ENCODE data around the gene ZNF516.

Gene ZNF516

GRCh38 chr18:76420898-76421684 is 74.0 kb downstream of the ZNF516 start:
- no peak overlapping the region for H2AFZ ChIP-seq (ENCODE audit: low read length)
- peaks cover 7% of the 10 kb centered on the region for H3K79me1 ChIP-seq (ENCODE audit: low read depth, low read length)
- peaks cover 0 to 2% (median 0%) of the 10 kb centered on the region in 3 experiments for H3K27me3 ChIP-seq (ENCODE audit: control insufficient read depth in 3 of 3, insufficient read depth in 3 of 3, low read depth in 1 of 3, low read length in 3 of 3)
- no peak overlapping the region for H4K8ac ChIP-seq (ENCODE audit: low read depth, low read length)
- no peak overlapping the region for H2BK12ac ChIP-seq (ENCODE audit: low read length)
- no peak overlapping the region for H3K4me3 ChIP-seq (ENCODE audit: low read length in 2 of 2)
- H3K36me3 ChIP-seq (replicated peaks in 1 of 2; ENCODE audit: control insufficient read depth in 2 of 2, insufficient read depth in 2 of 2, low read length in 2 of 2) = peaks cover 8 to 24% of the 10 kb centered on the region in 2 donors
- H3K4me2 ChIP-seq (ENCODE audit: insufficient read depth, low read length, poor library complexity, severe bottlenecking) = no peak overlapping the region
- no peak for DNase-seq (ENCODE audit: low spot score)
- H3K23ac ChIP-seq (ENCODE audit: low read depth, low read length, poor library complexity) = no peak overlapping the region
- no peak overlapping the region for H3K27ac ChIP-seq (replicated peaks; ENCODE audit: low read length)
- H3K4ac ChIP-seq (ENCODE audit: low read length) = no peak overlapping the region
- no peak overlapping the region for H3K14ac ChIP-seq (ENCODE audit: low read length)
- no peak overlapping the region for H2BK120ac ChIP-seq (ENCODE audit: low read depth, low read length)
- no peak overlapping the region for H3K18ac ChIP-seq (ENCODE audit: low read length)
- no peak overlapping the region for H2BK15ac ChIP-seq (ENCODE audit: low read length)
- H4K91ac ChIP-seq (ENCODE audit: low read depth, low read length, poor library complexity) = no peak overlapping the region
- no peak overlapping the region for H3K9ac ChIP-seq (ENCODE audit: low read depth, low read length, poor library complexity)
- no peaks in the 10 kb centered on the region for H3K9me3 ChIP-seq (replicated peaks in 1 of 2; ENCODE audit: control insufficient read depth in 2 of 2, insufficient read depth in 1 of 2, low read depth in 1 of 2, low read length in 2 of 2)
- WGBS, 2 donors (ENCODE audit: extremely low coverage in 2 of 2, insufficient read length in 2 of 2, insufficient replicate concordance in 1 of 2) = no CpG with 5 or more reads among the region's 13 CpGs
- H3K4me1 ChIP-seq (ENCODE audit: control insufficient read depth in 2 of 2, insufficient read depth in 1 of 2, low read depth in 1 of 2, low read length in 2 of 2) = peaks cover 1 to 7% of the 10 kb centered on the region in 2 donors
- H2BK5ac ChIP-seq (ENCODE audit: low read length) = no peak overlapping the region
- H2AK5ac ChIP-seq (ENCODE audit: low read depth, low read length) = no peak overlapping the region

- H3K14ac ChIP-seq (ENCODE audit: low read length) = no peak overlapping the region
- H3K27ac ChIP-seq (replicated peaks; ENCODE audit: low read length) = no peak overlapping the region
- no peak overlapping the region for H3K4me3 ChIP-seq (ENCODE audit: low read length in 2 of 2)
- H2BK120ac ChIP-seq (ENCODE audit: low read depth, low read length) = no peak overlapping the region
- peaks cover 0 to 2% (median 0%) of the 10 kb centered on the region in 3 experiments for H3K27me3 ChIP-seq (ENCODE audit: control insufficient read depth in 3 of 3, insufficient read depth in 3 of 3, low read depth in 1 of 3, low read length in 3 of 3)
- peaks cover 8 to 24% of the 10 kb centered on the region in 2 donors for H3K36me3 ChIP-seq (replicated peaks in 1 of 2; ENCODE audit: control insufficient read depth in 2 of 2, insufficient read depth in 2 of 2, low read length in 2 of 2)
- peaks cover 7% of the 10 kb centered on the region for H3K79me1 ChIP-seq (ENCODE audit: low read depth, low read length)
- no peak overlapping the region for H2BK5ac ChIP-seq (ENCODE audit: low read length)
- WGBS, 2 donors (ENCODE audit: extremely low coverage in 2 of 2, insufficient read length in 2 of 2, insufficient replicate concordance in 1 of 2) = no CpG with 5 or more reads among the region's 3 CpGs
- no peak overlapping the region for H3K23ac ChIP-seq (ENCODE audit: low read depth, low read length, poor library complexity)
- no peak overlapping the region for H3K9ac ChIP-seq (ENCODE audit: low read depth, low read length, poor library complexity)
- H2AK5ac ChIP-seq (ENCODE audit: low read depth, low read length) = no peak overlapping the region
- no peak overlapping the region for H4K8ac ChIP-seq (ENCODE audit: low read depth, low read length)
- H3K4me1 ChIP-seq (ENCODE audit: control insufficient read depth in 2 of 2, insufficient read depth in 1 of 2, low read depth in 1 of 2, low read length in 2 of 2) = peaks cover 0 to 1% of the 10 kb centered on the region in 2 donors
- H3K9me3 ChIP-seq (replicated peaks in 1 of 2; ENCODE audit: control insufficient read depth in 2 of 2, insufficient read depth in 1 of 2, low read depth in 1 of 2, low read length in 2 of 2) = no peaks in the 10 kb centered on the region
- DNase-seq (ENCODE audit: low spot score) = no peak
- no peak overlapping the region for H2AFZ ChIP-seq (ENCODE audit: low read length)
- H2BK12ac ChIP-seq (ENCODE audit: low read length) = no peak overlapping the region
- no peak overlapping the region for H3K18ac ChIP-seq (ENCODE audit: low read length)
- no peak overlapping the region for H4K91ac ChIP-seq (ENCODE audit: low read depth, low read length, poor library complexity)
- H3K4ac ChIP-seq (ENCODE audit: low read length) = no peak overlapping the region
- no peak overlapping the region for H2BK15ac ChIP-seq (ENCODE audit: low read length)
- H3K4me2 ChIP-seq (ENCODE audit: insufficient read depth, low read length, poor library complexity, severe bottlenecking) = no peak overlapping the region
Measured at GRCh38 chr18:76419811-76420210, 75.2 kb downstream of the ZNF516 start.

GRCh38 chr18:76416911-76417310 is 78.1 kb downstream of the ZNF516 start:
- H2BK5ac ChIP-seq (ENCODE audit: low read length) = no peak overlapping the region
- H2BK15ac ChIP-seq (ENCODE audit: low read length) = no peak overlapping the region
- H3K18ac ChIP-seq (ENCODE audit: low read length) = no peak overlapping the region
- no peak overlapping the region for H3K27ac ChIP-seq (replicated peaks; ENCODE audit: low read length)
- peaks cover 0 to 6% of the 10 kb centered on the region in 2 donors for H3K4me1 ChIP-seq (ENCODE audit: control insufficient read depth in 2 of 2, insufficient read depth in 1 of 2, low read depth in 1 of 2, low read length in 2 of 2)
- peaks cover 10 to 36% of the 10 kb centered on the region in 2 donors for H3K36me3 ChIP-seq (replicated peaks in 1 of 2; ENCODE audit: control insufficient read depth in 2 of 2, insufficient read depth in 2 of 2, low read length in 2 of 2)
- H4K8ac ChIP-seq (ENCODE audit: low read depth, low read length) = no peak overlapping the region
- H3K4me2 ChIP-seq (ENCODE audit: insufficient read depth, low read length, poor library complexity, severe bottlenecking) = no peak overlapping the region
- H4K91ac ChIP-seq (ENCODE audit: low read depth, low read length, poor library complexity) = no peak overlapping the region
- H2AFZ ChIP-seq (ENCODE audit: low read length) = no peak overlapping the region
- peaks cover 8% of the 10 kb centered on the region for H3K79me1 ChIP-seq (ENCODE audit: low read depth, low read length)
- WGBS, 2 donors (ENCODE audit: extremely low coverage in 2 of 2, insufficient read length in 2 of 2, insufficient replicate concordance in 1 of 2) = no CpG with 5 or more reads among the region's 9 CpGs
- no peak overlapping the region for H2AK5ac ChIP-seq (ENCODE audit: low read depth, low read length)
- H3K9ac ChIP-seq (ENCODE audit: low read depth, low read length, poor library complexity) = no peak overlapping the region
- no peak overlapping the region for H3K23ac ChIP-seq (ENCODE audit: low read depth, low read length, poor library complexity)
- H3K4me3 ChIP-seq (ENCODE audit: low read length in 2 of 2) = no peak overlapping the region
- H3K27me3 ChIP-seq (ENCODE audit: control insufficient read depth in 3 of 3, insufficient read depth in 3 of 3, low read depth in 1 of 3, low read length in 3 of 3) = peaks cover 0 to 2% (median 0%) of the 10 kb centered on the region in 3 experiments
- no peak overlapping the region for H2BK12ac ChIP-seq (ENCODE audit: low read length)
- H3K14ac ChIP-seq (ENCODE audit: low read length) = no peak overlapping the region
- no peak for DNase-seq (ENCODE audit: low spot score)
- no peaks in the 10 kb centered on the region for H3K9me3 ChIP-seq (replicated peaks in 1 of 2; ENCODE audit: control insufficient read depth in 2 of 2, insufficient read depth in 1 of 2, low read depth in 1 of 2, low read length in 2 of 2)
- no peak overlapping the region for H2BK120ac ChIP-seq (ENCODE audit: low read depth, low read length)
- no peak overlapping the region for H3K4ac ChIP-seq (ENCODE audit: low read length)

GRCh38 chr18:76414936-76415621 is 80.0 kb downstream of the ZNF516 start:
- no peak overlapping the region for H3K18ac ChIP-seq (ENCODE audit: low read length)
- WGBS, 2 donors (ENCODE audit: extremely low coverage in 2 of 2, insufficient read length in 2 of 2, insufficient replicate concordance in 1 of 2) = no CpG with 5 or more reads among the region's 17 CpGs
- no peak overlapping the region for H4K91ac ChIP-seq (ENCODE audit: low read depth, low read length, poor library complexity)

More at GRCh38 chr18:76414936-76415621, 80.0 kb downstream of the ZNF516 start:
- H2BK12ac ChIP-seq (ENCODE audit: low read length) = no peak overlapping the region
- DNase-seq (ENCODE audit: low spot score) = no peak
- no peak overlapping the region for H2AK5ac ChIP-seq (ENCODE audit: low read depth, low read length)
- H3K4me2 ChIP-seq (ENCODE audit: insufficient read depth, low read length, poor library complexity, severe bottlenecking) = no peak overlapping the region
- no peak overlapping the region for H4K8ac ChIP-seq (ENCODE audit: low read depth, low read length)
- H3K14ac ChIP-seq (ENCODE audit: low read length) = no peak overlapping the region
- H3K23ac ChIP-seq (ENCODE audit: low read depth, low read length, poor library complexity) = no peak overlapping the region
- no peak overlapping the region for H2BK5ac ChIP-seq (ENCODE audit: low read length)
- no peak overlapping the region for H2AFZ ChIP-seq (ENCODE audit: low read length)
- peaks cover 3 to 4% of the 10 kb centered on the region in 2 donors for H3K9me3 ChIP-seq (replicated peaks in 1 of 2; ENCODE audit: control insufficient read depth in 2 of 2, insufficient read depth in 1 of 2, low read depth in 1 of 2, low read length in 2 of 2)
- H3K36me3 ChIP-seq (replicated peaks in 1 of 2; ENCODE audit: control insufficient read depth in 2 of 2, insufficient read depth in 2 of 2, low read length in 2 of 2) = peaks cover 7 to 33% of the 10 kb centered on the region in 2 donors
- H3K79me1 ChIP-seq (ENCODE audit: low read depth, low read length) = peaks cover 10% of the 10 kb centered on the region
- H3K9ac ChIP-seq (ENCODE audit: low read depth, low read length, poor library complexity) = no peak overlapping the region
- peaks cover 0 to 6% of the 10 kb centered on the region in 2 donors for H3K4me1 ChIP-seq (ENCODE audit: control insufficient read depth in 2 of 2, insufficient read depth in 1 of 2, low read depth in 1 of 2, low read length in 2 of 2)
- H3K4ac ChIP-seq (ENCODE audit: low read length) = no peak overlapping the region
- no peak overlapping the region for H3K27ac ChIP-seq (replicated peaks; ENCODE audit: low read length)
- H2BK120ac ChIP-seq (ENCODE audit: low read depth, low read length) = no peak overlapping the region
- H3K27me3 ChIP-seq (ENCODE audit: control insufficient read depth in 3 of 3, insufficient read depth in 3 of 3, low read depth in 1 of 3, low read length in 3 of 3) = peaks cover 0 to 2% (median 0%) of the 10 kb centered on the region in 3 experiments
- no peak overlapping the region for H2BK15ac ChIP-seq (ENCODE audit: low read length)
- H3K4me3 ChIP-seq (ENCODE audit: low read length in 2 of 2) = no peak overlapping the region

All from neuronal stem cell (in vitro differentiated cells).